Vagina (tissue), 2 donors: ENCODE measurements around the gene PLXNB1.

Experiments used
- CTCF ChIP-seq, 3 experiments: fragments of 450-650 bp in 2 of 3; fragments of 200-600 bp in 1 of 3; sonication (generic) in 1 of 3; IDR thresholded peaks; one replicate each; pipeline ENCODE4 v1.5.1; 2017 to 2019; ENCODE audit warnings: antibody characterized with exemption in 3 of 3, mild to moderate bottlenecking in 2 of 3, moderate library complexity in 2 of 3
- POLR2AphosphoS5 ChIP-seq, 2 donors: sonication (generic); formaldehyde crosslinking; IDR thresholded peaks; one replicate each; pipeline ENCODE4 v1.9.0; 2017; ENCODE audit warnings: antibody characterized with exemption in 2 of 2, mild to moderate bottlenecking in 2 of 2, low read depth in 1 of 2; ENCODE audit not compliant: insufficient read depth in 1 of 2

GRCh38 chr3:48435223-48435595, 5.3 kb upstream of the PLXNB1 start:
- TF ChIP-seq CTCF (IDR thresholded peaks at IDR 0.05): no peak
- no peak for TF ChIP-seq POLR2AphosphoS5 (IDR thresholded peaks at IDR 0.05; ENCODE audit: insufficient read depth in 1 of 2, low read depth in 1 of 2)
